Tibial nerve (tissue), 3 donors: ENCODE measurements around the gene CDC42SE1.

Source experiments
- POLR2A ChIP-seq, 2 donors: fragments of 450-650 bp; IDR thresholded peaks; one replicate each; pipeline ENCODE4 v1.6.1; 2017; ENCODE audit warnings: antibody characterized with exemption in 2 of 2, mild to moderate bottlenecking in 2 of 2, moderate library complexity in 2 of 2
- TF ChIP-seq, protein P1 (sequence below), 5 experiments: fragments of 200-600 bp in 3 of 5; fragments of 450-650 bp in 2 of 5; sonication (generic) in 3 of 5; IDR thresholded peaks; one replicate each; pipeline ENCODE4 v1.5.1; 2016 to 2019; ENCODE audit warnings: antibody characterized with exemption in 5 of 5, mild to moderate bottlenecking in 3 of 5, moderate library complexity in 2 of 5

DNA sequence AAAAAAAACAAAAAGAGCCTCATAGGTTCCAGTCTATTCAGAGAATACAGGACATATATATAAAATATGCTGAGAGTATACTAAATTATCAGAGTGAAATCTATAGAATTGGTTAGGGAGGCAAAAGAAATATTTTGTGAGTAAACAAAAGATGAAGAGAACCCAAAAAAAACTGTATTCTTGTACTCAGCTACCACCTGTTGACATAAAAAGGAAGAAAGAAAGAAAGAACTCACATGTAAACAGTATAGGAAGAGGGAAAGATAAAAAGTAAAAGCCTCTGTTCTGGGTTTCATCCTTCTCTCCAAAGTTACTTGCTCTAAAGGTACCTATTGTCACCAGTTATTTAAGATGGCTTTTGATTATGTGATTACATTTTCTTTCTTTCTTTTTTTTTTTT is 33.0 kb downstream of the CDC42SE1 start:
- no peak for TF ChIP-seq POLR2A (IDR thresholded peaks at IDR 0.05)
- TF ChIP-seq, protein P1, sequence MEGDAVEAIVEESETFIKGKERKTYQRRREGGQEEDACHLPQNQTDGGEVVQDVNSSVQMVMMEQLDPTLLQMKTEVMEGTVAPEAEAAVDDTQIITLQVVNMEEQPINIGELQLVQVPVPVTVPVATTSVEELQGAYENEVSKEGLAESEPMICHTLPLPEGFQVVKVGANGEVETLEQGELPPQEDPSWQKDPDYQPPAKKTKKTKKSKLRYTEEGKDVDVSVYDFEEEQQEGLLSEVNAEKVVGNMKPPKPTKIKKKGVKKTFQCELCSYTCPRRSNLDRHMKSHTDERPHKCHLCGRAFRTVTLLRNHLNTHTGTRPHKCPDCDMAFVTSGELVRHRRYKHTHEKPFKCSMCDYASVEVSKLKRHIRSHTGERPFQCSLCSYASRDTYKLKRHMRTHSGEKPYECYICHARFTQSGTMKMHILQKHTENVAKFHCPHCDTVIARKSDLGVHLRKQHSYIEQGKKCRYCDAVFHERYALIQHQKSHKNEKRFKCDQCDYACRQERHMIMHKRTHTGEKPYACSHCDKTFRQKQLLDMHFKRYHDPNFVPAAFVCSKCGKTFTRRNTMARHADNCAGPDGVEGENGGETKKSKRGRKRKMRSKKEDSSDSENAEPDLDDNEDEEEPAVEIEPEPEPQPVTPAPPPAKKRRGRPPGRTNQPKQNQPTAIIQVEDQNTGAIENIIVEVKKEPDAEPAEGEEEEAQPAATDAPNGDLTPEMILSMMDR (IDR thresholded peaks at IDR 0.05) = no peak
